ENCODE measurements around the gene ADAMTS9. TPM values are rescaled to one million over a fixed set of nuclear protein-coding genes. Genes with fewer than 3 reads are reported as not detected.

Gene ADAMTS9
- total RNA-seq, 1 donor from 2014 or later: not detected

- Mint-ChIP-seq H3K27me3 (no peaks in the 10 kb centered on the region), H3K4me1 (no peaks in the 10 kb centered on the region), H3K27ac (no peak overlapping the region), H3K36me3 (ENCODE audit: low read depth) (no peaks in the 10 kb centered on the region), H3K4me3 (no peak overlapping the region), H3K9me3 (peaks cover 12% of the 10 kb centered on the region)
- POLR2A ChIA-PET: no interaction called here
- intact Hi-C loops (cut with micrococcal nuclease): no loop called here
- DNase-seq (no peak), ATAC-seq (ENCODE audit: low read depth) (no peak)
- CTCF ChIA-PET: no interaction called here
- TF ChIP-seq, protein P1, sequence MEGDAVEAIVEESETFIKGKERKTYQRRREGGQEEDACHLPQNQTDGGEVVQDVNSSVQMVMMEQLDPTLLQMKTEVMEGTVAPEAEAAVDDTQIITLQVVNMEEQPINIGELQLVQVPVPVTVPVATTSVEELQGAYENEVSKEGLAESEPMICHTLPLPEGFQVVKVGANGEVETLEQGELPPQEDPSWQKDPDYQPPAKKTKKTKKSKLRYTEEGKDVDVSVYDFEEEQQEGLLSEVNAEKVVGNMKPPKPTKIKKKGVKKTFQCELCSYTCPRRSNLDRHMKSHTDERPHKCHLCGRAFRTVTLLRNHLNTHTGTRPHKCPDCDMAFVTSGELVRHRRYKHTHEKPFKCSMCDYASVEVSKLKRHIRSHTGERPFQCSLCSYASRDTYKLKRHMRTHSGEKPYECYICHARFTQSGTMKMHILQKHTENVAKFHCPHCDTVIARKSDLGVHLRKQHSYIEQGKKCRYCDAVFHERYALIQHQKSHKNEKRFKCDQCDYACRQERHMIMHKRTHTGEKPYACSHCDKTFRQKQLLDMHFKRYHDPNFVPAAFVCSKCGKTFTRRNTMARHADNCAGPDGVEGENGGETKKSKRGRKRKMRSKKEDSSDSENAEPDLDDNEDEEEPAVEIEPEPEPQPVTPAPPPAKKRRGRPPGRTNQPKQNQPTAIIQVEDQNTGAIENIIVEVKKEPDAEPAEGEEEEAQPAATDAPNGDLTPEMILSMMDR (IDR thresholded peaks at IDR 0.05): no peak
Measured at GRCh38 chr3:64659617-64659978, 28.2 kb downstream of the ADAMTS9 start.

- POLR2A ChIA-PET: no interaction called here
- TF ChIP-seq, protein P1 (IDR thresholded peaks at IDR 0.05): no peak
- no peak overlapping the region for H3K27ac Mint-ChIP-seq
- no peaks in the 10 kb centered on the region for H3K27me3 Mint-ChIP-seq
- intact Hi-C loops (cut with micrococcal nuclease): no loop called here
- no peaks in the 10 kb centered on the region for H3K4me1 Mint-ChIP-seq
- ATAC-seq (ENCODE audit: low read depth) (no peak), DNase-seq (no peak)
- no peaks in the 10 kb centered on the region for H3K36me3 Mint-ChIP-seq (ENCODE audit: low read depth)
- peaks cover 9% of the 10 kb centered on the region for H3K9me3 Mint-ChIP-seq
- no peak overlapping the region for H3K4me3 Mint-ChIP-seq
- CTCF ChIA-PET: no interaction called here
Measured at GRCh38 chr3:64658001-64658400, 29.8 kb downstream of the ADAMTS9 start.

DNA sequence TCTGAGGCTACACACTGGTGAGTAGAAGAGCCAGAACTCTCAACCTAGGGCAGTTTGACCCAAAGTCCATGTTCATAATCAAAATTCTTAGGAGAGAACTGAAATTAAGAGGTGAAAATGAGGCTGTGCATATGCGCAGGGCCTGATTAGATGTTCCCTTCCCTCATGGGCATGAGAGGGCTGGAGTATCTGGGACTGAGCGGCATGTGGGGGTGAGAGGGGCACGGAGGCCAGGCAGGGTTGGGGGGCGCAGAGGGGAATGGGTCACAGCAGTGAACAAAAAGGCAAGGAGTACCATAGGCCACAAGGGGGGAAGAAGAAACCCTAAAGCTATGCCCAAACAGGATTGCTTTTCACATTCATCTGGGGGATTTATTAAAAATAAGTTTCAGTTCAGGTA lies 31.3 kb downstream of the ADAMTS9 start:
- Mint-ChIP-seq H3K36me3 (ENCODE audit: low read depth) (no peaks in the 10 kb centered on the region), H3K27me3 (no peaks in the 10 kb centered on the region), H3K4me1 (no peaks in the 10 kb centered on the region), H3K9me3 (peaks cover 3% of the 10 kb centered on the region), H3K27ac (no peak overlapping the region), H3K4me3 (no peak overlapping the region)
- POLR2A ChIA-PET: no interaction called here
- TF ChIP-seq, protein P1 (IDR thresholded peaks at IDR 0.05): no peak
- no peak for ATAC-seq (ENCODE audit: low read depth)
- no peak for DNase-seq
- intact Hi-C loops (cut with micrococcal nuclease): no loop called here
- CTCF ChIA-PET: no interaction called here

DNA sequence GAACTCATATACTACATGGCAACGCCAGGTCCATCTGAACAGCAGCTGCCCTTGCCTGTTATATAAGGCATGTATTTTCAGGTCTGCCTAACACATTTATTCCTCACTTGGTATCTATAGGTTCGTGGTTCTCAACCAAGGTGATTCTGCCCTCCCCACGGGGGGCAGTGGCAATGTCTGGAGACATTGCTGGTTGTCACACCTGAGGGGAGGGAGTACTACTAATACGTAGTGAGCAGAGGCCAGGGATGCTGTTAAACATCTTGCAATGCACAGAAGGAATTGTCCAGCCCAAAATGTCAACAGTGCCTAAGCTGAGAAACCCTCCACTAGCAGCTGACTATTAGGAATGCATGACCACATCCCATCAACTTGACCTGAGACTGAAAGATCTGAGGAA lies 32.6 kb downstream of the ADAMTS9 start:
- H3K4me3 Mint-ChIP-seq: no peak overlapping the region
- no peaks in the 10 kb centered on the region for H3K4me1 Mint-ChIP-seq
- H3K27me3 Mint-ChIP-seq: no peaks in the 10 kb centered on the region
- DNase-seq: no peak
- ATAC-seq (ENCODE audit: low read depth): no peak
- H3K36me3 Mint-ChIP-seq (ENCODE audit: low read depth): no peaks in the 10 kb centered on the region
- ChIA-PET POLR2A (no interaction called here), CTCF (no interaction called here)
- TF ChIP-seq, protein P1 (IDR thresholded peaks at IDR 0.05): no peak
- no peak overlapping the region for H3K27ac Mint-ChIP-seq
- no peaks in the 10 kb centered on the region for H3K9me3 Mint-ChIP-seq
- intact Hi-C loops (cut with micrococcal nuclease): no loop called here

DNA sequence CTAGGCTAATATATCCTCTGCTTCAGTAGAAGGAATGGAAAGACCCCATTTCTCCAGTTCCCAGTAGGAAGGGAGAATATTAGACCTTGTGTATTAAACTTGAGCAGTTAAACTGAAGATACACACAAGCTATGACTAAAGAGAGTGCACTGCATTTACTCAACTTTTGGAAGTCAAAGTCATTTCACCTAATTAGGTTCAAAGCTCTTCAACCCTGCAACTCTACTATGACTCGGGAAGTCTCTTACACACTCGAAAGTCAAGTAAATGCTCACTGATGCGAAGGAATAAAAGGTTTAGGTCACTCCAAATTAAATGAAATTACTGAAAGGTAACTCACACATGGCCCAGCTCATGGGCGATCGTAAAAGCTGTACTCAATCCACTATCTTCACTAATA lies 33.8 kb downstream of the ADAMTS9 start:
- TF ChIP-seq, protein P1 (IDR thresholded peaks at IDR 0.05): no peak
- Mint-ChIP-seq H3K4me3 (no peak overlapping the region), H3K9me3 (no peaks in the 10 kb centered on the region), H3K27ac (no peak overlapping the region), H3K36me3 (ENCODE audit: low read depth) (no peaks in the 10 kb centered on the region), H3K4me1 (no peaks in the 10 kb centered on the region), H3K27me3 (no peaks in the 10 kb centered on the region)
- POLR2A ChIA-PET: no interaction called here
- DNase-seq: no peak
- CTCF ChIA-PET: no interaction called here
- intact Hi-C loops (cut with micrococcal nuclease): no loop called here
- ATAC-seq (ENCODE audit: low read depth): no peak
